Peyer's patch (tissue), 4 donors: Measurements from ENCODE around the gene ARID2.

Experiments used
- CTCF ChIP-seq, 6 experiments: fragments of 450-650 bp in 4 of 6; fragments of 200-600 bp in 2 of 6; sonication (generic) in 1 of 6; IDR thresholded peaks; one replicate each; pipeline ENCODE4 v1.5.1; 2017 to 2019; ENCODE audit warnings: antibody characterized with exemption in 6 of 6, mild to moderate bottlenecking in 3 of 6, moderate library complexity in 1 of 6
- POLR2A ChIP-seq, 2 donors: fragments of 450-650 bp; IDR thresholded peaks; one replicate each; pipeline ENCODE4 v1.5.1; 2017; ENCODE audit warnings: antibody characterized with exemption in 2 of 2, mild to moderate bottlenecking in 2 of 2, moderate library complexity in 2 of 2

DNA sequence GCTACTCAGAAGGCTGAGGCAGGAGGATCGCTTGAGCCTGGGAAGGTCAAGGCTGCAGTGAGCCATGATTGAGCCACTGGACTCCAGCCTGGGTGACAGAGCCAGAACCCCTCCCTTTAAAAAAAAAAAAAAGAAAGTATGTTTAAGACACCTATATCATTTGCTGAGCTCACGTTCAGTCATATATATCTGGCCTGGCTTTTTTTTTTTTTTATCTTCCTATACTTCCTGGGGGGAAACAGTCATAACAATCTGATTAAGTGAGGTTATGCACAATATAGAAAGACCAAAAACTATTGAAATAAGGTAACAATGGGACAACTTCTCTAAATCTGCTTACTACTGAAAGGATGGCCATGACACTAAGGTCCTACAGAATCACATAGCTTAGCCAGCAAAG, 9.4 kb upstream of the ARID2 start:
- TF ChIP-seq CTCF (IDR thresholded peaks at IDR 0.05) (no peak), POLR2A (IDR thresholded peaks at IDR 0.05) (no peak)
